ENCODE data around the gene PTBP2. TPM values are rescaled to one million over a fixed set of nuclear protein-coding genes. Genes with fewer than 3 reads are reported as not detected.

The PTBP2 gene
- total RNA-seq, 1 experiment from 2014 or later, result 11.8 TPM

- no peak for DNase-seq (ENCODE audit: low spot score)
Measured at GRCh38 chr1:96820671-96821070, 99.1 kb downstream of the PTBP2 start.

DNA sequence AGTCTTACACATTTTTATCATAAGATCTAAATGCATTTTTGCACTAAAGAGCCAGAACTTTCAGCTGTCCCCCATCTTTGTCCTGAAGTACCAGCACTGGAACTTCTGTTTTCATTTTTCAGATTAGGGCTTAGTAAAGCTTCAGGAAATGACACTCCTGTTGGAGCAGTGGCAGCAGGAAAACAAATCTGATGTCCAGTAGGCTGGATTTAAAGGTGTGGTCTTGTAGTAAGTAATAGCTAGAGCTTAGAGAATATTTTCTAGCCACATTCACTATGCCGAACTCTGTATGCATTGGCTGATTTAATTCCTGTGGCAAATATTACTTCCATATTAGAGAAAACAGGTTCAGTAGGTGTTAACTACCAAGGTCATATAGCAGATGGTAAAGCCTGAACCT, 103.6 kb downstream of the PTBP2 start:
- DNase-seq (ENCODE audit: low spot score), result no peak

DNA sequence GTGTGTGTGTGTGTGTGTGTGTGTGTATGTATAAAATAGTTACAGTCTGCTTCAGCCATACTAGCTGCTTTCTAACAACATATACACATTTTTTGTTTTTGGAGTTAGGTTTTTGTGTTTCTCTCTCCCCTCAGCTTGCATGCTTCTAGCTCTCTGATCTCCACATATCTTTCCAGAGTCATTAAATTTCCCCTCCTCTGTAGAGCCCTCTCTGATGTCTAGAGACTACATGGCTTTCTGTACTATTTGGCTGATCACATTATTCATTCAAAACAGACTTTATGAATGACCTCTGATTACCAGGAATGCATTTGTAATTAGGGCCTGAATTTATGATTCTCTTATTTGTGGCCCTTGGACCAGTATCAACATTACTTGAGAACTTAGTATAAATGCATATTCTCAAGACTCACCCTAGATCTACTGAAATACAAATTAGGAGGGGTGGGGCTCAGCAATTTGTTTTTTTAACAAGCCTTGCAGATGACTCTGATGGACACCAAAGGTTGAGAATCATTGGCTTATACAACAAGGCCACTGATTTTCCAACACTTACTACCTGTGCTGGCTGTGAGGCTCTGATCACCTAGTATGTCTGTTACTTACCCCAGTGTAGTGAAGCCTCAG, 104.5 kb downstream of the PTBP2 start:
- DNase-seq (ENCODE audit: low spot score), result no peak

GRCh38 chr1:96833376-96833775, 111.8 kb downstream of the PTBP2 start:
- DNase-seq (ENCODE audit: low spot score), result no peak

- DNase-seq (ENCODE audit: low spot score), result no peak
Measured at GRCh38 chr1:96834986-96835385, 113.4 kb downstream of the PTBP2 start.

DNA sequence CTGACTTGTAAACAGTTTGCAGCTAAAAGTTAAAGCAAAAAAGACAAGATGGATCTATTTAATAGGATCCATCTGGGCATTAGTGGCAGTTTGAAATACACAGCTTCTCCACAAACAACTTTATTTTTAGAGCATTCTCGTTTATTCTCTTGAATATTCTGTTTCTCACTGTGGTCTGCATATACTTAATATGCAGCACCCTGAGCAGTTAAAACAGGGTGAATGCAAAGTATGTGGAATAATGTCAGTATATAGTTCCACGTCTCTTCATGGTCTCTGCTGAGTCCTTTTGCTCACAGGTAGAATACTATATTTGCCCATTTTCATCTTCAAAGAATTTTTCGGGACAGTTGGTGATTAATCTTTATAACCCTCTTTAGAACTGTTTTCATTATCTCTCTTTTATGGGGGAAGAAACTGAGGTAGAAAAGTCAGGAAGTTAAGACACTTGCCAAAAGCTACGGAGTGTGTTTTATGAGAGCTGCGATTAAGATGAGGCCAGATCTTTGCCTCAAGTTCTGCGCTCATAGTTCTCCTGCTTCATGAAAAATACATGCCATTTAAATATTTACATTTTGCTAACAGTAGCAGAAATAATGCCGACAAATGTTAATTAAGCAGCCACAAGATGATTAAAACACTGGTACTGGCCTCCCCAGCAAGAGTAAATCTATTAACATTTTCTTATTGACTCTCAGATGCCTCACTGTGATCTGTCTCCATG, 115.6 kb downstream of the PTBP2 start:
- DNase-seq (ENCODE audit: low spot score), result no peak

DNA sequence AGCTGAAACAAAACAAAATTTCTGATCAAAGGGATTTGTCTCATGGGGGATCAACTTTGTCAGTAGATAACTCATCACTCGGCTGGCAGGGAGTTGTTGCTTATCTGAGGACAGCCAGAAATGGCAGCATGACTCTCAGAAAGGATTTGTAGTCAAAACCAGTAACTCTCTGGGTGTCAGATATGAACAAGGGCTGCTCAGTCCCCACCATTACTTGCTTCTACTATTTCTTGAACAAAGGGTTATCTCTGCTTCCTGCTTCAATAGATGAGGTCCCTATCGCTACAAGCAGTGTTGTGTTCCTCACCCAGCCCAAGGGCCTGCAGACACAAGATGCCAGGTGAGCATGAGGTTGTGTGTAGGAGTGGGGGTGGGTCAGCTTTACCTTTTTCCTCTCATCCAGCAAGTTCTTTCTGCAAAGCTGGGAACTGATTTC, 116.2 kb downstream of the PTBP2 start:
- DNase-seq (ENCODE audit: low spot score), result no peak

- no peak for DNase-seq (ENCODE audit: low spot score)
Measured at GRCh38 chr1:96840396-96840795, 118.8 kb downstream of the PTBP2 start.

GRCh38 chr1:96842215-96842614, 120.6 kb downstream of the PTBP2 start:
- DNase-seq (ENCODE audit: low spot score), result no peak

GRCh38 chr1:96843196-96843595, 121.6 kb downstream of the PTBP2 start:
- no peak for DNase-seq (ENCODE audit: low spot score)

DNA sequence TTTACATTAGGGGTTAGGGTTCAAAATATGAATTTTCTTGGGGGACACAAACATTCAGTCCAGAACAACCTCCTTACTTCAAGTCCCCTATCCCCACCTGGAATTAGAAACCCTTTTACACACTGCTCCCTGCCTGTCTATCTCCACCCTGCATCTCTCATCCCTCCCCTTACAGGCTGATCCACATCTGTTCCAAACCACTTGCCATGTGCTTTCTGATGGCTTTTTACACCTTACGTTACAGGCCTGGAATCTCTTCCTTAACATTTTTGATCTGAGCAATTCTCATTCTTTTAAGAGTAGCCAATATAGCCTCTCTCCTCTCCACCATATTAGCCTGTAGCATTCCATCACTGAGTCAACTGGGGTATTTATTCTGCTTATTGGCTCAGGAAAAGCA, 122.0 kb downstream of the PTBP2 start:
- no peak for DNase-seq (ENCODE audit: low spot score)

DNA sequence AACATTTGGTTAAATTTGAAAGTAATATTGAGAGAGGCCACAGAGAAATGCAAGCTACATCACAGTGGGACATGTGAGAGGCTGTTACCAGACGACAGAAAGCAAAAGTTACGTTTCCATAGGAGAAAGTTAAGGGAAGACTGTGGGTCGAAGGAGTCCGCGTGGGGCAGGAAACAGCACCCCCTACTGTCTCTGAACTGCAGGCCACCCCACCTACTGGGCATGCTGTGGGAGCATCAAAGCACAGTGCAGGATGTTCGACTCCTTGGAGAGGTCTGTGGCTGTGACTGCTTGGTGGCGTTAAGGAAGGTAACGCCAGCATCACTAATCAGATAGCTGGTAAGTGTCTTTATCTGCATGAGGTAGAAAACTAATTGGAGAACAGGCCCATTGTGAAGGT, 123.9 kb downstream of the PTBP2 start:
- DNase-seq (ENCODE audit: low spot score), result peak; percentile 2

DNA sequence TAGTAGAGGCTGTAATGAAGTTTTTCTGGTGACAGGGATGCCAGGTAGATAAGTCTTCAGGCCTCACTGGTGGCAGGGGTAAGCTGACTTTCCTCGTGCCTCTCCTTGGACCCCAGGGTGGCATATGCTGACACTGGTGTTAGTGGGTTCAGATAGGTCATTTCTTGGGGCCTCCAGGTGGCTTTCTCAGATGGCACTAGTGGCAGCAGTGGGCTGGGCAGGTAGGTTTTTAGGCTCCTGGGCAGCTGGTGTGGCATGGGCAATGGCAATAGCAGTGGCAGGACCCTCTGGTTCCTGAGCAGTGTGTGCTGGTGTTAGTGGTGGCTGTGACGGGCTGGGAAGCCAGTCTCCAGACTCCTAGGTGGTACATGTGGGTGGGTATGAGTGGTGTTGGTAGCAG, 140.3 kb downstream of the PTBP2 start:
- DNase-seq (ENCODE audit: low spot score), result no peak

DNA sequence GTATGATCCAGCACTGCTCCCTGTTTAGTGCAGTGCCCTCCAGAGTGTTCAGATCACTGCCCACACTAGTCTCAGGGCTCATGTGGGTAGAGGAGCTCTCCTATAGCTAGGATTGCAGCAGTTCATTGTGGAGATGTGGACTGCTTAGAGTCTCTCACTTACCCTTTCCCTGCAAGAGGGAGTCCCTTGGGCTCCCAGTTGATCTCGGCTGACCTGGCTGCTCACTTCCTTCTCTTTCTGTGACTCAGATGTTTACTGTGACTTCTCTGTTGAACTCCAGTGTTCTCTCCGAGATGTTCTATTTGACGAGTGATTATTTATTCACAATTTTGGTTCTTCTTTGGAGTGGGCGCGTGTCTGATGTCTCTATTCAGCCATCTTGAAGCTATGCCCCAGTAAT, 141.9 kb downstream of the PTBP2 start:
- DNase-seq (ENCODE audit: low spot score), result no peak

Data from A172 (cell line).